Right atrium auricular region (tissue), 2 donors: ENCODE measurements around the gene HLX. TPM values are rescaled to one million over a fixed set of nuclear protein-coding genes. Genes with fewer than 3 reads are reported as not detected.

Experiments
- DNase-seq: peaks from one replicate; pipeline ENCODE4 v3.0.0-alpha.2; 2019; ENCODE audit warnings: low spot score
- H3K27ac ChIP-seq, 2 donors: fragments of 200-600 bp; sonication (generic); 1 replicate in 1 of 2; 2 replicates in 1 of 2; pipeline ENCODE4 v1.5.1; 2016 to 2019
- H3K27me3 ChIP-seq, 2 donors: fragments of 200-600 bp; sonication (generic); one replicate each; pipeline versions ENCODE4 v1.5.1 to v1.6.0; 2017 to 2019
- H3K36me3 ChIP-seq: fragments of 200-600 bp; sonication (generic); one replicate; pipeline ENCODE4 v1.5.1; 2016
- H3K4me1 ChIP-seq, 2 donors: fragments of 200-600 bp; sonication (generic); one replicate each; pipeline versions ENCODE4 v1.5.1 to v1.6.0; 2017 to 2019
- H3K4me3 ChIP-seq, 2 donors: fragments of 200-600 bp; sonication (generic); 1 replicate in 1 of 2; 2 replicates in 1 of 2; pipeline ENCODE4 v1.5.1; 2017 to 2019; ENCODE audit warnings: mild to moderate bottlenecking in 1 of 2, moderate library complexity in 1 of 2
- H3K9me3 ChIP-seq, 2 donors: fragments of 200-600 bp; sonication (generic); one replicate each; pipeline ENCODE4 v1.5.1; 2019
- total RNA-seq, 2 donors: library from RNA; depleted of rRNA; stranded (reverse); fragments of >200 nt; gene quantifications; one replicate each; pipeline ENCODE4 v1.1.0, GENCODE V29; 2016
- TF ChIP-seq, protein P1 (sequence below), 2 donors: fragments of 200-600 bp; sonication (generic); IDR thresholded peaks; one replicate each; pipeline ENCODE4 v1.5.1; 2019; ENCODE audit warnings: antibody characterized with exemption in 2 of 2

The HLX gene
- total RNA-seq, 2 donors from 2014 or later = 5.5 to 6.2 TPM

DNA sequence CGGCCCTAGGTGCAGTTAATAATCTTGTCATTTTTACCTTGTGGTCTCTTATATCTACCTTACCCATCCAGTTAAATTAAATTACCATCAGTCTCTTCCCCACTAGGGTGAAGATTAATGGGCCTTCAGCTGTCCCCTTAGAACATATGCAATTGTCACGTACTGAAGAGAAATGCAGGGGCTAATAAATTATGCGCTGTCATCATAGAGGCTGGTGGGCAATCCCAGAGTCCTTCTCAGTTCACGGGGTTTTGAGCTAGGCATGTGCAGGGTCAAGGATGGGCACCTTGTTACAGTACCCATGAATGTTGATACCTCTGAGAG lies 35.8 kb downstream of the HLX start:
- no peak overlapping the region for H3K27ac ChIP-seq
- no peaks in the 10 kb centered on the region for H3K9me3 ChIP-seq
- H3K36me3 ChIP-seq = no peaks in the 10 kb centered on the region
- H3K4me1 ChIP-seq = no peaks in the 10 kb centered on the region
- TF ChIP-seq, protein P1, sequence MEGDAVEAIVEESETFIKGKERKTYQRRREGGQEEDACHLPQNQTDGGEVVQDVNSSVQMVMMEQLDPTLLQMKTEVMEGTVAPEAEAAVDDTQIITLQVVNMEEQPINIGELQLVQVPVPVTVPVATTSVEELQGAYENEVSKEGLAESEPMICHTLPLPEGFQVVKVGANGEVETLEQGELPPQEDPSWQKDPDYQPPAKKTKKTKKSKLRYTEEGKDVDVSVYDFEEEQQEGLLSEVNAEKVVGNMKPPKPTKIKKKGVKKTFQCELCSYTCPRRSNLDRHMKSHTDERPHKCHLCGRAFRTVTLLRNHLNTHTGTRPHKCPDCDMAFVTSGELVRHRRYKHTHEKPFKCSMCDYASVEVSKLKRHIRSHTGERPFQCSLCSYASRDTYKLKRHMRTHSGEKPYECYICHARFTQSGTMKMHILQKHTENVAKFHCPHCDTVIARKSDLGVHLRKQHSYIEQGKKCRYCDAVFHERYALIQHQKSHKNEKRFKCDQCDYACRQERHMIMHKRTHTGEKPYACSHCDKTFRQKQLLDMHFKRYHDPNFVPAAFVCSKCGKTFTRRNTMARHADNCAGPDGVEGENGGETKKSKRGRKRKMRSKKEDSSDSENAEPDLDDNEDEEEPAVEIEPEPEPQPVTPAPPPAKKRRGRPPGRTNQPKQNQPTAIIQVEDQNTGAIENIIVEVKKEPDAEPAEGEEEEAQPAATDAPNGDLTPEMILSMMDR (IDR thresholded peaks at IDR 0.05) = no peak
- H3K27me3 ChIP-seq = no peaks in the 10 kb centered on the region
- no peak for DNase-seq
- H3K4me3 ChIP-seq = no peak overlapping the region

DNA sequence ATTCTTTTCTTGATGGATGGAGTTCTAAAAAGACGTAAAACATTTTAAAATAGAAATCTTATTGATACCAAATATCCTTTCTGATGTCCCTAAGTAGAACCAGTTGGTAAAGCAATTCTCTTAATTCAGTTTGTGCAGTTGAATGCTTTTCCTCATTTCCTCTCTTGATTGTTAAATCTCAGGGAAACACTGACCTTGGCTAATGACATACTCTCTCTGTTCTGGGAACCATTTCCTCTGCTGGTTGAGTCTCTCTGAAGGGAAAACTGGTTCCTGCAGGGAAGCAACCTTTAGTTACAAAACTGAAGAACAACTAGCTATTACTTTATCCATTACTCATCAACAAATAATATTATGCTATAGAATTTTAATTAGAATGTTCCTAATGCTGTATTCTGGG lies 36.7 kb downstream of the HLX start:
- TF ChIP-seq, protein P1 (IDR thresholded peaks at IDR 0.05) = no peak
- Histone ChIP-seq H3K9me3 (no peaks in the 10 kb centered on the region), H3K27ac (no peak overlapping the region), H3K36me3 (no peaks in the 10 kb centered on the region), H3K4me3 (no peak overlapping the region), H3K4me1 (no peaks in the 10 kb centered on the region), H3K27me3 (no peaks in the 10 kb centered on the region)
- DNase-seq = no peak

DNA sequence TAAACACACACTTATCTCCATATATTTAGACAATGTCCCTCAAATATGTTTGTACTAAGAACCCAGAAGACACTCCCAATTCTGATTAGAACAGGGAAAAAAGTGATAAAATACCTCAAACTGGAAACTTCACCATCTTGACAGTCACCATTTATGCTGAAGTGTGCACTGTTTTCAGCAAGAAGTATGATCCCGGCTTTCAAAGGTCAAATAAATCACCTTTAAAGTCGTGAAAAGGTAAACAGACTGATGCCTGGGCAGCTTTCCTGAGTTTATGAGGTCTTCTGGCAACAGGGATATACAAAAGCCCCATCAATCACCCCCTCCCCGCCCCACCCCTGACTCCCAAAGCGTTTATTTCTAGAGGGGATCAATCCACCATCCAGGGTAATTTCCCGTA lies 37.9 kb downstream of the HLX start:
- Histone ChIP-seq H3K27me3 (no peaks in the 10 kb centered on the region), H3K27ac (no peak overlapping the region), H3K4me3 (no peak overlapping the region), H3K9me3 (no peaks in the 10 kb centered on the region), H3K4me1 (no peaks in the 10 kb centered on the region), H3K36me3 (no peaks in the 10 kb centered on the region)
- TF ChIP-seq, protein P1 (IDR thresholded peaks at IDR 0.05) = no peak
- no peak for DNase-seq

DNA sequence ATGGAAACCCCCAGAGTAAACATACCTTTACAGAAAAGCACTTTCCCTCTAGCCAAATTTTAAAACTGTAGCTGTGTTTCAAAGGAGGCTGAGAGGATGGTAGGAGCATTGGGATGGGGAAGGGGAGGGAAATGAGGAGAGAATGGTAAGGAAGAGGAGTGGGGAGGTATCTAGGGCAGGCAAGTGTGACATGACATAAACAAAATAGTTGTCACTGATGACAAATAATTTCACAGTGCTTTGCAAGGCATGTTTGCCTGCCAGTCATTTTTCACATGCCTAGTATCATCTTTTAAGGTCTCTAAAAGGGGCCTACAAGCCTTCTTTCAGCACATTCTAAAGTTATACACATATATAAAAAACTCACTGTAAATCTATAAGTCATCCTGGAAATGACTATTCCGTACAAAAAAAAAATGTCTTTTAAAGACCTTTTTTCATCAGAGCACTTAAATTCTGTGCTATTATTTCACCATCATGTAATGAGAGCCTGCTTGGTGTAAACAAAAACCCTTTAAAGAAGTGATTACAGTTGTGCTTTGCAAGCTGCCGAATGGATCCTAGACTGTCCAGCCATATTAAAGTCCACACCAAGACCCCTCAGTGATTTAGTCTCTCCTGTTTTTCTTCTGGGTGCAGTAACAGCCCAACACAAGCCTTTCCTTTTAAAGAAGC lies 38.4 kb downstream of the HLX start:
- DNase-seq = no peak
- Histone ChIP-seq H3K9me3 (no peaks in the 10 kb centered on the region), H3K36me3 (no peaks in the 10 kb centered on the region), H3K27me3 (no peaks in the 10 kb centered on the region), H3K27ac (no peak overlapping the region), H3K4me1 (no peaks in the 10 kb centered on the region), H3K4me3 (no peak overlapping the region)
- TF ChIP-seq, protein P1 (IDR thresholded peaks at IDR 0.05) = no peak

DNA sequence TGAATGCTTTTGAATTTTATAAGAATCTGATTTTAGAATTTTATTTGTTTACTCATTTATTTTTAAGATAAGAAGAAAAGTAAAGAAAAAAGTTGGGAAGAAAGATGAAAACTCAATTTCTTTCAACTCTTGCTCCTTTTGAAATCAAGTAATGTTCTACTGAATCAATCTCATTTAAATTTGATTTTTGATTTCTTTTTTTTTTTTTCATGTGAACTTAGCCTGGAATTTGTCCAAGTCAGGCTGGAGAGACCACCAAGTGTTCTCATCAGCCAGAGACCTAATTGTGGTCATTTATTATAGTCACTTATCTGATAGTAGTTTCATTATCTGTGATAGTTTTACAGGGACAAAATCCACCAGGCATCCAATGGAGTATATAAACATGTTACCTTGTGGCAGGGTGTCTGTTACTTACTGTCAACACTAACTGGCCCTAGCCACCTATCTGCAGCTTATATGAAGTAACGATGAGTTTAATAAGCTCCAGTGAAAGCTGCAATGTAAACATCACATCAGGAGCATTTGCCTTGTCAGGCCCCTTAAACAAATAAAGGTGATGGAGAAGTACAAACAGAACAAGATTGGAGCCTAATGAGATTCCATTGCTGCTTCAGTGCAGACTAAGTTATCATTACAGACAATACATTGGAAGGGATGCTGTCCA lies 39.2 kb downstream of the HLX start:
- H3K9me3 ChIP-seq = no peaks in the 10 kb centered on the region

More for the DNA sequence above, 39.2 kb downstream of the HLX start:
- no peak for DNase-seq
- Histone ChIP-seq H3K36me3 (no peaks in the 10 kb centered on the region), H3K27ac (no peak overlapping the region), H3K27me3 (no peaks in the 10 kb centered on the region), H3K4me3 (no peak overlapping the region), H3K4me1 (no peaks in the 10 kb centered on the region)
- TF ChIP-seq, protein P1 (IDR thresholded peaks at IDR 0.05) = no peak
